Brain microvascular endothelial cell (primary cell): ENCODE results near the gene ELFN1.
"Not testable (repeated sequence)": the region's sequence is repeated elsewhere in the genome, so short reads cannot be mapped to it uniquely, and the experiment has no call there.

Experiments
- DNase-seq: peaks from one replicate; pipeline ENCODE4 v3.0.0-alpha.2; 2020
- H3K27ac ChIP-seq: fragments of 250-450 bp; sonication (Bioruptor Pico); 2 replicates; pipeline ENCODE4 v1.5.1; 2020; ENCODE audit warnings: mild to moderate bottlenecking, moderate library complexity
- H3K27me3 ChIP-seq: fragments of 250-450 bp; sonication (Bioruptor Pico); replicated peaks from 2 replicates; pipeline ENCODE4 v1.5.1; 2020; ENCODE audit warnings: mild to moderate bottlenecking
- H3K36me3 ChIP-seq: fragments of 250-450 bp; sonication (Bioruptor Pico); replicated peaks from 2 replicates; pipeline ENCODE4 v1.5.1; 2020; ENCODE audit warnings: mild to moderate bottlenecking
- H3K4me3 ChIP-seq: 2 replicates; pipeline ENCODE4 v1.5.1; 2011; ENCODE audit warnings: low read depth, mild to moderate bottlenecking, control low read depth, low read length, moderate library complexity
- CTCF ChIP-seq: IDR thresholded peaks from 2 replicates; pipeline ENCODE4 v1.5.1; 2011; ENCODE audit warnings: low read depth, mild to moderate bottlenecking, moderate library complexity, low read length, control low read depth, inconsistent platforms; ENCODE audit errors: missing control alignments
- in situ Hi-C: cut with HindIII; loops from 2 replicates; pipeline ENCODE4 v1.10.0; 2017; ENCODE audit warnings: low sequenced_read_pairs, low pct_ligation_motif_present

ELFN1 gene

DNA sequence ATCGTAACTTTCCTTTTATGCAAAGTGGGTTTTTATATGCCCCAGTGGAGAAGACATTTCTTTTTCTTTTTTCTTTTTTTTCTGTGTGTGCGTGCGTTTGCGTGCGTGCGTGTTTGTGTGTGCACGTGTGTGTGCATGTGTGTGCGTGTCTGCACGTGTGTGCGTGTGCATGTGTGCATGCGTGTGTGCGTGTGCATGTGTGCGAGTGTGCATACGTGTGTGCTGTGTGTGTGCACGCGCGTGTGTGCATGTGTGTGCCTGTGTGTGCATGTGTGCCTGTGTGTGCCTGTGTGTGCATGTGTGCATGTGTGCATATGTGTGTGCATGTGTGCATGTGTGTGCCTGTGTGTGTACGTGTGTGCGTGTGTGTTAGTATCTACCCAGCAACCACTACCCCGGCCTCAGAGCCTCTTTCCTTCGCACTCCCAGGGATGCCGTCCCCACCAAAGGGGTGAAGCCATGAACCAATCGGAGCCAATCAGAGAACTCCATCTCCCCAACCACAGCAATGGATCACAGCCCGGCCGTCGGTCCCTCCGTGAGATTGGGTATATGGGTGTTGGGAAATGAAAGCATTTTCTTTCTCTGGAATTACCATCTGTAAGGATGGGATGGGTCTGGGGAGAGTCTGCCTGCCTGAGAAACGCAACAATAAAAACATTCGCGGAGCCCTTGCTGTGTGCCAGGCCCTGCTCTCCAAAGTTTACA, 92.3 kb downstream of the ELFN1 start:
- in situ Hi-C loops: no loop called here
- no peak overlapping the region for H3K27ac ChIP-seq
- H3K4me3 ChIP-seq: no peak overlapping the region
- DNase-seq: no peak
- no peaks in the 10 kb centered on the region for H3K36me3 ChIP-seq
- TF ChIP-seq CTCF: no peak
- no peaks in the 10 kb centered on the region for H3K27me3 ChIP-seq

DNA sequence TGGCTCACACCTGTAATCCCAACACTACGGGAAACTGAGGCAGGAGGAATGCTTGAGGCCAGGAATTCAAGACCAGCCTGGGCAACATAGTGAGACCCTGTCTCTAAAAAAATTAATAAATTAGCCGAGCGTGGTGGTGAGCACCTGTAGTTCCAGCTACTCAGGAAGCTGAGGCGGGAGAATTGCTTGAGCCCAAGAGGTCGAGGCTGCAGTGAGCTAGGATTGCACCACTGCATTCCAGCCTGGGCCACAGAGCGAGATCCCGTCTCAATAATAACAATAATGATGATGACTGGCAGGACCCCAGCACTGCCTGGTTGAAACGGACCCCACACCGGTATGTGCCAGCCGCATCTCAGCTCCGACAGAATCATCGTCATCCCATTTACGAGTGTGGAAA, 93.0 kb downstream of the ELFN1 start:
- Histone ChIP-seq H3K27ac (no peak overlapping the region), H3K4me3 (no peak overlapping the region), H3K36me3 (no peaks in the 10 kb centered on the region), H3K27me3 (no peaks in the 10 kb centered on the region)
- TF ChIP-seq CTCF: no peak
- no peak for DNase-seq
- in situ Hi-C loops: no loop called here

GRCh38 chr7:1763911-1764310, 93.8 kb downstream of the ELFN1 start:
- H3K36me3 ChIP-seq, H3K27me3 ChIP-seq, H3K27ac ChIP-seq, in situ Hi-C loops, H3K4me3 ChIP-seq, DNase-seq: not testable (repeated sequence)

- Histone ChIP-seq H3K27me3 (no peaks in the 10 kb centered on the region), H3K4me3 (no peak overlapping the region), H3K27ac (no peak overlapping the region), H3K36me3 (no peaks in the 10 kb centered on the region)
- TF ChIP-seq CTCF: no peak
- in situ Hi-C loops: no loop called here
- DNase-seq: no peak
These were observed 95.3 kb downstream of the ELFN1 start for GRCh38 chr7:1765336-1765735.

- no peak for TF ChIP-seq CTCF
- DNase-seq: no peak
- in situ Hi-C loops: no loop called here
- H3K4me3 ChIP-seq: no peak overlapping the region
- no peaks in the 10 kb centered on the region for H3K36me3 ChIP-seq
- no peaks in the 10 kb centered on the region for H3K27me3 ChIP-seq
- no peak overlapping the region for H3K27ac ChIP-seq
These were observed 97.4 kb downstream of the ELFN1 start for GRCh38 chr7:1767524-1767923.

DNA sequence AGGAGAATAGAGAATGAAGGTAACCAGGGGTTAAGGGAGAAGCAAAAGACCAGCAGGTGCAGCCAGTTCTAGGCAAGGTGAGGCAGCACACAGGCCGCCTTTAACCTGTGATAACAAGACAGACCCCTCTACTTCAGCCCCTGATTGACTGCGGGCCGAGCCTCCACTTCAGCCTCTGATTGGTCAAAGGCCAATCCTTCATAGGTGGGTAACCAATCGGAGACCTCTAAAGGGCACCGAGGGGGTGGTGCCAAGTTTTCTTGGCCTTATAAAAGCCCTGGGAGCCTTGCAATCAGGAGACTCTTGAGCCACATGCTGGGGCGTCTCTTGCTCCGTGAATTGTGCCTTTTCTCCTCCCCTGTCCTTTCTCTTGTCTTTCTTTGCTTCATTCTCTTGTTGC, 98.8 kb downstream of the ELFN1 start:
- Histone ChIP-seq H3K27ac (no peak overlapping the region), H3K27me3 (no peaks in the 10 kb centered on the region), H3K36me3 (no peaks in the 10 kb centered on the region), H3K4me3 (no peak overlapping the region)
- in situ Hi-C loops: no loop called here
- DNase-seq: no peak
- no peak for TF ChIP-seq CTCF
